IMR-90 (cell line): ENCODE results near the gene LRRFIP1. TPM values are rescaled to one million over a fixed set of nuclear protein-coding genes. Genes with fewer than 3 reads are reported as not detected.
A peak's percentile ranks its signal among the peaks of the same experiment; 100 is the strongest.

Source experiments
- ATAC-seq: fragments of 200-7000 bp; cut with Tn5 transposase; 2 replicates; pipeline ENCODE4 v1.9.1; 2020; ENCODE audit warnings: low read depth, mild to moderate bottlenecking, moderate library complexity
- BruUV-seq: library from RNA; stranded (reverse); fragments of 400-500 nt; replicated peaks from 2 replicates; lab custom pipeline; 2021; lab: Mats Ljungman, UMichigan
- CTCF ChIA-PET: fragments of 300-600 bp; formaldehyde crosslinking; extraction: SDS; loops from one replicate; lab custom pipeline; 2021; ENCODE audit warnings: antibody characterized with exemption; lab: Yijun Ruan, JAX
- POLR2A ChIA-PET: fragments of 300-600 bp; sonication (Branson Sonifier 250); formaldehyde crosslinking; loops from one replicate; lab custom pipeline; 2022; ENCODE audit warnings: antibody characterized with exemption; ENCODE audit not compliant: unreplicated experiment; lab: Charles Lee
- DNase-seq: peaks from one replicate; pipeline ENCODE4 v3.0.0; 2013
- H2AFZ ChIP-seq: replicated peaks from 2 replicates; pipeline ENCODE3; 2013; ENCODE audit warnings: low read length, mild to moderate bottlenecking; ENCODE audit not compliant: poor library complexity
- H2AK5ac ChIP-seq: 2 replicates; pipeline ENCODE4 v1.6.1; 2013; ENCODE audit warnings: low read depth, low read length, inconsistent platforms
- H2AK9ac ChIP-seq: replicated peaks from 2 replicates; pipeline ENCODE3; 2013; ENCODE audit warnings: mild to moderate bottlenecking, low read depth, low read length, moderate library complexity; ENCODE audit not compliant: poor library complexity
- H2BK120ac ChIP-seq: 2 replicates; pipeline ENCODE4 v1.6.1; 2013; ENCODE audit warnings: low read depth, low read length, inconsistent platforms
- H2BK15ac ChIP-seq: 3 replicates; pipeline ENCODE4 v1.6.1; 2013; ENCODE audit warnings: low read depth, low read length, inconsistent platforms
- H2BK20ac ChIP-seq: 2 replicates; pipeline ENCODE4 v1.6.1; 2013; ENCODE audit warnings: low read depth, mild to moderate bottlenecking, inconsistent platforms, low read length, moderate library complexity
- H2BK5ac ChIP-seq: 2 replicates; pipeline ENCODE4 v1.6.1; 2013; ENCODE audit warnings: mild to moderate bottlenecking, low read depth, low read length, inconsistent platforms; ENCODE audit not compliant: poor library complexity, severe bottlenecking
- H3K14ac ChIP-seq: replicated peaks from 2 replicates; pipeline ENCODE4 v1.6.1; 2013; ENCODE audit warnings: low read depth, low read length, inconsistent platforms
- H3K18ac ChIP-seq: 2 replicates; pipeline ENCODE4 v1.6.1; 2013; ENCODE audit warnings: low read depth, low read length, control low read depth
- H3K23ac ChIP-seq: 2 replicates; pipeline ENCODE4 v1.6.1; 2013; ENCODE audit warnings: low read depth, low read length, inconsistent platforms
- H3K27ac ChIP-seq: 2 replicates; pipeline ENCODE4 v1.5.1; 2013; ENCODE audit warnings: mild to moderate bottlenecking, control low read depth, low read length; ENCODE audit not compliant: insufficient read depth
- H3K27me3 ChIP-seq: 2 replicates; pipeline ENCODE4 v1.6.1; 2013; ENCODE audit warnings: low read length; ENCODE audit not compliant: control insufficient read depth, insufficient read depth
- H3K36me3 ChIP-seq: 2 replicates; pipeline ENCODE4 v1.6.1; 2013; ENCODE audit warnings: low read length, mixed read lengths; ENCODE audit not compliant: control insufficient read depth, insufficient read depth
- H3K4ac ChIP-seq: 2 replicates; pipeline ENCODE4 v1.6.1; 2013; ENCODE audit warnings: low read depth, low read length, inconsistent platforms
- H3K4me1 ChIP-seq: 2 replicates; pipeline ENCODE4 v1.6.1; 2013; ENCODE audit warnings: low read length, mixed read lengths; ENCODE audit not compliant: control insufficient read depth, insufficient read depth
- H3K4me2 ChIP-seq: 2 replicates; pipeline ENCODE4 v1.6.1; 2013; ENCODE audit warnings: low read depth, mild to moderate bottlenecking, control low read depth, low read length, moderate library complexity
- H3K4me3 ChIP-seq: 2 replicates; pipeline ENCODE4 v1.5.1; 2013; ENCODE audit warnings: low read depth, mild to moderate bottlenecking, control low read depth, low read length, moderate library complexity; ENCODE audit not compliant: insufficient read depth
- H3K56ac ChIP-seq: 2 replicates; pipeline ENCODE4 v1.6.1; 2013; ENCODE audit warnings: low read length, inconsistent platforms; ENCODE audit not compliant: insufficient read depth; ENCODE audit errors: extremely low read depth
- H3K79me1 ChIP-seq, 2 experiments: 2 replicates each; pipeline ENCODE4 v1.6.1; 2013; ENCODE audit warnings: low read length in 2 of 2, inconsistent platforms in 1 of 2, low read depth in 1 of 2
- H3K9ac ChIP-seq: 2 replicates; pipeline ENCODE4 v1.6.1; 2013; ENCODE audit warnings: low read depth, low read length, control low read depth
- H3K9me1 ChIP-seq: 2 replicates; pipeline ENCODE4 v1.6.1; 2013; ENCODE audit warnings: low read length, inconsistent platforms; ENCODE audit not compliant: insufficient read depth
- H3K9me3 ChIP-seq: 2 replicates; pipeline ENCODE4 v1.6.1; 2013; ENCODE audit warnings: low read length; ENCODE audit not compliant: control insufficient read depth, insufficient read depth
- H4K20me1 ChIP-seq: 2 replicates; pipeline ENCODE4 v1.6.1; 2013; ENCODE audit warnings: low read length, inconsistent platforms; ENCODE audit not compliant: insufficient read depth
- H4K5ac ChIP-seq: 2 replicates; pipeline ENCODE4 v1.6.1; 2013; ENCODE audit warnings: mild to moderate bottlenecking, low read depth, low read length, control low read depth
- H4K8ac ChIP-seq, 2 experiments: 2 replicates each; pipeline ENCODE4 v1.6.1; 2013; ENCODE audit warnings: low read depth in 2 of 2, low read length in 2 of 2, control low read depth in 1 of 2, inconsistent platforms in 1 of 2
- H4K91ac ChIP-seq: 2 replicates; pipeline ENCODE4 v1.6.1; 2013; ENCODE audit warnings: low read depth, low read length, inconsistent platforms; ENCODE audit not compliant: insufficient read depth
- CTCF ChIP-seq: conservative IDR thresholded peaks from 2 replicates; pipeline ENCODE4 v1.5.1; 2012; ENCODE audit warnings: mild to moderate bottlenecking, low read depth, low read length, improper control_type of control experiment
- MAFK ChIP-seq: IDR thresholded peaks from 2 replicates; pipeline ENCODE4 v1.6.1; 2012; ENCODE audit warnings: low read depth, low read length, improper control_type of control experiment
- POLR2A ChIP-seq: IDR thresholded peaks from 2 replicates; pipeline ENCODE4 v1.6.1; 2012; ENCODE audit warnings: mild to moderate bottlenecking, low read depth, low read length
- WGBS, 2 experiments: methylation state at CpG; one replicate each; pipeline versions ENCODE4 v1.1.5 to v1.1.7; 2013; ENCODE audit warnings: missing lambda C conversion rate in 2 of 2; ENCODE audit not compliant: insufficient read length in 1 of 2; ENCODE audit errors: extremely low coverage in 2 of 2; 5-methylcytosine and 5-hydroxymethylcytosine counted together
- dilution Hi-C: fragments of 300-500 bp; cut with HindIII; formaldehyde crosslinking; loops from one replicate; pipeline ENCODE4 v1.14.3; 2018; ENCODE audit warnings: low sequenced_read_pairs; ENCODE audit not compliant: unreplicated experiment
- in situ Hi-C: fragments of 300-500 bp; cut with MboI; formaldehyde crosslinking; loops from 3 replicates; pipeline ENCODE4 v1.14.3; 2019; ENCODE audit warnings: low sequenced_read_pairs, inconsistent platforms, mixed read lengths
- intact Hi-C: fragments of 100-400 bp; cut with micrococcal nuclease; formaldehyde crosslinking; loops from 2 replicates; pipeline ENCODE4 v1.10.0; 2022
- polyA plus RNA-seq, 3 experiments: library from polyadenylated mRNA; depleted of rRNA; stranded (reverse); fragments of >200 nt; gene quantifications; 2 replicates each; pipeline ENCODE4 v1.2.3, GENCODE V29; 2012; ENCODE audit warnings: low replicate concordance in 1 of 3
- total RNA-seq: library from RNA; depleted of rRNA; stranded (reverse); fragments of >200 nt; gene quantifications from 2 replicates; pipeline ENCODE4 v1.2.3, GENCODE V29; 2012

Gene LRRFIP1
- total and polyA plus RNA-seq, 2 of the 4 experiments (the other 2 are of a cell fraction): 52.2 to 54.4 TPM

GRCh38 chr2:237670641-237671040 lies 43.3 kb downstream of the LRRFIP1 start:
- WGBS, 2 experiments: 72% methylated on average over 12 of the region's 14 CpGs; no CpG with 5 or more reads in 1 of the 2 experiments
- Histone ChIP-seq H2BK120ac (peak overlapping the region; percentile 97), H3K4me1 (peaks cover 36% of the 10 kb centered on the region), H2AK5ac (peak overlapping the region; percentile 99), H3K23ac (peak overlapping the region; percentile 99; the same call in 1 of the 2 replicates), H3K9me1 (peaks cover 28% of the 10 kb centered on the region), H2AK9ac (peak overlapping the region; percentile 96), H3K4me2 (peak overlapping the region; percentile 74; the same call in 1 of the 2 replicates), H4K91ac (peak overlapping the region; percentile 91), H3K9me3 (no peaks in the 10 kb centered on the region), H3K27me3 (no peaks in the 10 kb centered on the region), H3K9ac (peak overlapping the region; percentile 12; the same call in 1 of the 2 replicates), H4K20me1 (peaks cover 8% of the 10 kb centered on the region), H3K36me3 (peaks cover 2% of the 10 kb centered on the region; the same call in 1 of the 2 replicates), H3K79me1 (peaks cover 35 to 75% of the 10 kb centered on the region in 2 experiments), H3K14ac (peak overlapping the region; percentile 95), H4K8ac (peak overlapping the region; percentile 9 to 91; a peak in 3 of 4 replicates), H2AFZ (peak overlapping the region; percentile 67), H4K5ac (peak overlapping the region; percentile 68), H2BK20ac (peak overlapping the region; percentile 98), H3K27ac (peak overlapping the region; percentile 91), H2BK5ac (peak overlapping the region; percentile 96), H3K56ac (no peak overlapping the region), H3K4me3 (no peak overlapping the region), H2BK15ac (peak overlapping the region; percentile 81; the same call in 2 of the 3 replicates), H3K18ac (peak overlapping the region; percentile 70), H3K4ac (peak overlapping the region; percentile 98)
- ATAC-seq (no peak), DNase-seq (no peak)
- in situ Hi-C loops: loop anchor here (5.0 kb wide), 1 partner anchor 72 kb away; no protein-coding TSS in a partner anchor
- dilution Hi-C loops: no loop called here
- POLR2A ChIA-PET: no interaction called here
- no TSS peak for BruUV-seq
- CTCF ChIA-PET: interaction anchor here (0.8 to 5.7 kb wide), 2 partner anchors 30 to 75 kb away, joined by 3 to 56 read pairs; no protein-coding TSS in a partner anchor
- TF ChIP-seq CTCF (no peak), POLR2A (peak; percentile 48; the same call in 1 of the 2 replicates), MAFK (no peak)
- intact Hi-C loops: loop anchor here (10.0 kb wide), 1 partner anchor 614 kb away; the partner anchor contains the start of gene PER2
